GM18502 (cell line): ENCODE results near the gene BFAR.
A peak's percentile ranks its signal among the peaks of the same experiment; 100 is the strongest.
"Not testable (repeated sequence)": the region's sequence is repeated elsewhere in the genome, so short reads cannot be mapped to it uniquely, and the experiment has no call there.

Experiments
- ATAC-seq: cut with Tn5 transposase; IDR thresholded peaks from one replicate; pipeline ENCODE4 v1.9.1; 2021; ENCODE audit warnings: mild to moderate bottlenecking; ENCODE audit not compliant: unreplicated experiment, poor library complexity

Gene BFAR, protein sequence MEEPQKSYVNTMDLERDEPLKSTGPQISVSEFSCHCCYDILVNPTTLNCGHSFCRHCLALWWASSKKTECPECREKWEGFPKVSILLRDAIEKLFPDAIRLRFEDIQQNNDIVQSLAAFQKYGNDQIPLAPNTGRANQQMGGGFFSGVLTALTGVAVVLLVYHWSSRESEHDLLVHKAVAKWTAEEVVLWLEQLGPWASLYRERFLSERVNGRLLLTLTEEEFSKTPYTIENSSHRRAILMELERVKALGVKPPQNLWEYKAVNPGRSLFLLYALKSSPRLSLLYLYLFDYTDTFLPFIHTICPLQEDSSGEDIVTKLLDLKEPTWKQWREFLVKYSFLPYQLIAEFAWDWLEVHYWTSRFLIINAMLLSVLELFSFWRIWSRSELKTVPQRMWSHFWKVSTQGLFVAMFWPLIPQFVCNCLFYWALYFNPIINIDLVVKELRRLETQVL

DNA sequence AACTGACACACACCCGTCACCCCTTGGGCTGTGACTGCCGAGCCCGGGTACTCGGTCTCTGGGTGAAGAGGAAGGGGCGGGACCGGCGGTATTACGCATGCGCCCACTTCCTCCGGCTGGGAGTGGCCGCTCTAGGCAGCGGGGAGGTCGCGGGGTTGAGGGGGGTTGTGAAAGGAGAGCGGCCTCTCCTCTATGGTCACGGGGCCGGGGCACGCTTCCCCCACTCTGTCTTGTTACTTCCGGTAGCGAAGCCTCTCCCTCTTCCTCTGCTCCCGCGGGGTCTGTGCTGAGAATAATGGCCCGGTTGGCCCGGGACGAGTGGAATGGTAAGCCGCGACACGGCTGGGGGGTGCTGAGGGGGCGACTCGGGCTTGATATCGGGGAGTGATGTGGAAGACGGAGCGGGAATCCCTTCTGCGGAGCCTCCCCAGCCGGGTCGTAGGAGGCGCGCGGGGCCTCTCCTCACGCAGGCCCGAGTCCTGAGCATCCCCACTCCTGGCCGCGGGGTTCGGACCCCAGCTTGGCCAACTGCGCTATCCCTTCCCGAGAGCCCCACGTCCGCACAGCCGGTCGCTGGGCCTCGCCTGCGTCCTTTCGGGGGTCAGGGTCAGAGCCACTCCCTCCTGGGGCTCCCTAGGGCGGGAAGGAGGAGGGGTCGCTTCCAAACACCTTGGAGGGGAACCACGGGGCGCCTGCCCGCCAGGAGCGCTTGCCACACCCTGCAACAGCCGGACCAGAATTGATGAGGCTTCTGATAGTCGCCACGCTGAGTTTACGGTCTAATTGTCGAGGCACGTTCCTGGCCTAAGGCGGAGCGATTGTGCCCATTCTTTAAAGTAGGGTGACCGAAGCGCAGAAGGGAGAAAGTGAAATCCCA lies at the start of gene BFAR:
Gene BFAR (plus strand): TSS at position 259 of the 877 bp plus-strand sequence. CDS start 11,396 bp downstream, outside the sequence.
- peak; percentile 77 for ATAC-seq

DNA sequence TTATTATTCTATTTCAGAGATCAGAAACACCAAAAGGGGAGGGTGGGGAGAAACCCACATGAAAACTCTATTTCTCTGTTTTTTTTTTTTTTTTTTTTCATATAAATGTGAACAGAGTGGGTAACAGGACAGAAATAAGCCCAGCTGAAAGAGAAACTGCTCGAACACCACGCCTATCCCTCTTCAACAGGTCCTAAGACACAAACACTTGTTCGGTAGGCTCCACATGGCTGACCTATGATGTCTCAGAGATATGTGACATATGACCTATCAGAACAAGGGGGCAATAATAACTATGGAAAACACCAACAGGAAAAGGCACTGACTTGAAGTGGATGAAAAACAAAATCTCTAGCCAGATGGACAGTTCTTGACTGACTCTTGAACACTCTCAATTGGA lies 47.5 kb upstream of the BFAR start:
- no peak for ATAC-seq

DNA sequence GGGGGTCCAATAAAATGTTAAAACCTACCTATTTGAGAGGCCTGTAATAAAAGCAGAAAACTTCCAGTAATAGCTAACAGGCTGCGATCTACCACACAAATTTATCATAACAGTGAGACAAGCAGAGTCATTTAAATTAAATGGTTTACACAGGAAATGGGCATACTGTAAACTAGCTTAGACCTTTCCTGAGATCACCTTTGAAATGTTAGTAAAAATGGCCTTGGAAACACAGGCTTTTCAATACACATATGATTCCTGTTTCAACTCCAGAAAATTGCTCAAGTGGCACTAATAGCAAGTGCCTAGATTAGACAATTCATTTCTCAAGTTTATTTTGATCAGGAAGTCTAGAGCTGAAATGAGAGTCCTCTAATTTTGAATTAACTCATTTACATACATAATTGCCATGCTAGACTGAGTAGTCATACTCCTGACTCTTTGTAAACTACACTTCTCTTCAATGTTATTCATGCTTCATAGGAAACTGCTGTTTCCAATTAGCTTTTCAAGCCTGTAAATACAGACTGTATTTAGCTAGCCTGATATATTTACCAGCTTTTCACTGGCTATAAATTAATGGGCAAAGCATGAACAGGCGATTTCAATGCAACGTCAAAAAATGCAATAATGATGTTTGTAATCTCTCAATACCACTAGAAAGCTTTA lies 46.0 kb upstream of the BFAR start:
- no peak for ATAC-seq

DNA sequence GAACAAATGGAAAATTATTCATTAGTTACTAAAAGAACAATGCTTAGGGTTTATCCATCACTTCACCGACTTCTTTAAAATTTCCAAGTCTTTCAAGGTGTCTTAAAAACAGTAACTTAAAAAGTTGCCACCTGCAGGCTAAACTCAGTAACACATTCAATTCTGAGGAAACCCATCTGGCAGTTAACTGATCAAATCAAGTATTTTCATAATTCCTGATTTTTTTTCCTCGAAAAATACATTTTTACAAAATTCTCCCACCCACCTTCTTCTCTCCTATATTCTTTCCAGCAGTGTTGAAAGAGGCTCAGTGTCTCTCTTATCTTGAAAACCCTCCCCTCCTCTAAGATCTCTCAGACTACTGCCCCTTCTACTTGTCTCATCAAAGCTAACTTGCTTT lies 32.6 kb upstream of the BFAR start:
- ATAC-seq = no peak

DNA sequence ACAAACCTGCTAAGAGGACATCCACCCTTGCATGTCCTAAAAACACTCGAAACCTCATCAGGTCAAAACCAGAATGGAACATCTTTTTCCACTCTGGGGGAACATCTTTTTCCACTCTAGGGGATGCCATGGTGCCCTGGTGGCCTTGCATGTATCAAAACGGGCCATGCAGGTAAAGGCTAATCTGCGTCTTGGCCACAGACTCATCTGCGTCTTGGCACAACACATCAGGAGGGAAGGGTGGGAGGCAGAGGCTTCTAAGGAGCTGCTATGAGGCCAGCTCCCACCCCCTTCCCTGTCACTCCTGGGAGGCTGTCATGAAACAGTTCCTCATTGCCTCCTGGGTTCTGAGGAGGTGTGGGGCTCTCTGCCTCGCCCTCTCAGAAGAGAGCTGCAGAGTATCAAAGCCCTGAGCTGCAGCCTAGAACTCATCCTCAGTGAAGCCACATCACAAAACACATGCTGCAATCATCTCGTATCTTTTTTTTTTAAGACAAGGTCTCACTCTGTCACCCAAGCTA lies 30.2 kb upstream of the BFAR start:
- no peak for ATAC-seq

DNA sequence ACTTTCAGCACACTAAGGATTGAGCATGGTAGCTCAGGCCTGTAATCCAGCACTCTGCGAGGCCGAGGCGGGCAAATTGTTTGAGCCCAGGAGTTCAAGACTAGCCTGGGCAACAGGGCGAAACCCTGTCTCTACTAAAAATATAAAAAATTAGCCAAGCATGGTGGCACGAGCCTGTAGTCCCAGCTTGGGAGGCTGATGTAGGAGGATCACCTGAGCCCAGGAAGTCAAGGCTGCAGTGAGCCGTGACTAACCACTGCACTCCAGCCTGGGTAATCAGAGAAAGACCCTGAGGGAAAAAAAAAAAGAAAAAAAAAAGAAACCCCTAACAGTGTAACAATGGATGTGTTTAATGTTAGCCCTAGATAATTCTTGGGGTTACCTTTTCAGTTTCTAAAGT lies 26.6 kb upstream of the BFAR start:
- peak; percentile 48 for ATAC-seq

DNA sequence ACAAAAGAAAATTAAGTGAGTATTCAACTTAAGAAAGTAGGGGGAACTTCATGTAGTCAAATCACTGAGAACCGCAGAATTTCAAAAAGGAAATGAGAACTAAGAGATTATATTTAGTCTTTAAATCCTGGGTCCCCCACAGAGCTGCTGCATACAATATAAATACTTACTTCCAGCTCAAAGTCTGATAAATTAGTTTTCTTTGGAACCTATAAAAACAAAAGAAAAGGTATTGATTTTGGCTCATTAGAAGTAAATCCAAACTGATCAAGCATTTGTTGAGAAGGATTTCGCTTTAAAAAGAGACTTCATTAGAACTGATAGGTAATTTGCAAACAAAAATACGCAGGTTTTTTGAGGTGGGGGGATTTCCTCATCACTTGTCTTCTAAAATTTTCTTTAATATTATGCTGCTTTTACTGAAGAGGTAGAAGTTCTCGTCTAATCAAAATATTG lies 24.6 kb upstream of the BFAR start:
- no peak for ATAC-seq

DNA sequence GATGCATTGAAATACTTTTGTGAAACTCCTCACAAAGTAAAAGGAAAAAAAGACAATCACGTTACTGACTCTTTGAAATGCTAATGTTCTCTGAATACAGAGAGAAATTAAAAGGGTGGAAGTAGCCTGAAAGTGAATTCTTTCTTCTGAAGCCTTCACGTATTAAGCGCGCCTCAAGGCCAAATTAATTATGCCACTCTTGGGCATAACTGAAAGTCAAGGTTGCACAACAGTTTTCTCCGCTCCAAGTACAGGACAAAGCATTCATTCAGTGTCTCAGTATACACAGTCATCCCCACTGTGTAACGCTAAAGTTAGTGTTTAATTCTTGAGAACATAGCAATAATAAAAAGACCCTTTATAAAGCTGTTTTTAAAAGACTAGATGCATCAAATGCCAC lies 24.1 kb upstream of the BFAR start:
- ATAC-seq = no peak

DNA sequence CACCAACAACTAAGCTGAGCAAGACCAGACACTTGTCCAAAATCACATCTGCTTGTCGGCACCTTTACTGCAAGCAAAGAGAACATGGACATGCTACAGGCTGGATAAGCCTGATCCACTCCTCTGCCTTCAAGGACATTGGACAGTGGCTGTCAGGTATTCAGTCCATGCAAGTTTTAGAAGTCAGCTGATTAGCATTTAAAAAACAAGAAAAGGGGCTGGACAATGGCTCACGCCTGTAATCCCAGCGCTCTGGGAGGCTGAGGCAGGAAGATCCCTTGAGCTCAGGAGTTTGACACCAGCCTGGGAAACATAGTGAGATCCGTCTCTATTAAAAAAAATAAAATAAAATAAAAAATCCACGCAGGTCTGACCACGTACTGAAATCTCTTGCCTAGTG lies 23.0 kb upstream of the BFAR start:
- ATAC-seq = no peak

DNA sequence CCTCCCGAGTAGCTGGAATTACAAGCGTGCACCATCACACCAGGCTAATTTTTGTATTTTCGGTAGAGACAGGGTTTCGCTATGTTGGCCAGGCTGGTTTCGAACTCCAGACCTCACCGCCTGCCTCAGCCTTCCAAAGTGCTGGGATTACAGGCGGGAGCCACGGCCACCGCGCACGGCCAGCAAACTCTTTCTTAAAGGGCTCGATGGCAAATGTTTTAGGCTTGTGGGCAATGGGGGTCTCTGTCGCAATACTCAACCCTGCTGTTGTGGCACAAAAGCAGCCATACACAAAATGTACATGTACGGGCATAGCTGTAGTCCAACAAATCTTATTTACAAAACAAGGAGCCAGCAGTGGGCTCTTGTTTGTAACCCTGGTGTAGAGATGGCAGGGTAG lies 21.1 kb upstream of the BFAR start:
- ATAC-seq = no peak

DNA sequence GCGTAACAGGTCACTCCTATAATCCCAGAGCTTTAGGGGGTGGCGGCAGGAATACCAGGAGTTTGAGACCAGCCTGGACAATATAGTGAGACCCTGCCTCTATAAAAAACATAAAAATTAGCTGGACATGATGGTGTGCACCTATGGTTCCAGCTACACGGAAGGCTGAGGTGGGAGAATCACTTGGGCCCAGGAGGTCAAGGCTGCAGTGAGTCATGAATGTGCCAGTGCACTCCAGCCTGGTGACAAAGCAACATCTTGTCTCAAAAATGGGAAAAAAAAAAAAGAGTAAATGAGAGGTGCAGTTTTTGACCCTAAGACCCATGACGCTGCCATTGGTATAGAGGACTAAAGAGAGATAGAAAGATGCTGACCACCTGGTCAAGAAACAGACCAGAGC lies 18.8 kb upstream of the BFAR start:
- no peak for ATAC-seq

DNA sequence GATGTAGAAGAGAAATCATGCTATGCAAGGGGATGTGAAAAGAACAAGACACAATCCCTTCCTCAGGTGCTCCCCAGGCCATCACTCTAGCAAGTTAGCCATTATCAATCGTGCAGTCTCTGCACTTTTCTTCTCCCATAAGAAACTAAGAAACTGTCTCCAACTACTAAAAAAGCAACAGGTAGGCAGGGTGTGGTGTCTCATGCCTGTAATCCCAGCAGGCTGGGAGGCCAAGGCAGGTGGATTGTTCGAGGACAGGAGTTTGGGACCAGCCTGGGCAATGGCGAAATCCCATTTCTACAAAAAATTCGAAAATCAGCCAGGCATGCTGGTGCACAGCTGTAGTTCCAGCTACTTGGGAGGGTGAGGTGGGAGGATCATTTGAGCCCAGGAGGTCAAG lies 16.5 kb upstream of the BFAR start:
- no peak for ATAC-seq

DNA sequence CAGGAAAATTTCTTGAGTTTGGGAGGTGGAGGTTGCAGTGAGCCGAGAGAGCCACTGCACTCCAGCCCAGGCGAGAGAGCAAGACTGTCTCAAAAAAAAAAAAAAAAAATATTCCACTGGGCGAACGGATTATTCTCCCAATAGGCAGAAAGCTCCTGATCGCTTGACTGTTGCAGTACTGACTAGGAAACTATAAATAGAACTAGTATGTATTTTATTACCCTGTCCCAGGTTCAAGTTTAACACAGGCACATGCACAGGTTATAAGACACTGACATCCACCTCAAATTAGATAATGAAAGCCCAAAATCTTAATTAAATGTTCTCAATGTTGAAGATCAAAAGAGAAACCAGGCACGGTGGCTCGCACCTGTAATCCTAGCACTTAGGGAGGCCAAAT lies 14.2 kb upstream of the BFAR start:
- no peak for ATAC-seq

DNA sequence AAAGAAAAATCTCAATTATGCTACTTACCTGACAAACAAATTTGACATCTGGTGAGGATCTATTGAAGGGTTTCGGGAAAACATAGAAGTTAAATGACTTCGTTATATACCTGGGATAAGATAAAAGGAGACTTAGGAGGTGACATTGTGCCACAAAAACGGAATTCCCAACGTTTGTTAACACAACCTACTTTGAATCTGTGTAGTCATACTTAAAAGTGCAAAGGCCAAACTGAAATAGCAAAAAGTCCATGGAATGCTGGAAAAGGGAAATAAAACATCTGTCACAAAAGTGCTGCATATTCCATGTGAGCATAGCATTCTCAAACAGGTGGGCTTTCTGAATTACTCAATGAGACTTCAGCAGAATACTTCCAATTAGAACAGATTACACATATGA lies 5.7 kb upstream of the BFAR start:
- no peak for ATAC-seq

DNA sequence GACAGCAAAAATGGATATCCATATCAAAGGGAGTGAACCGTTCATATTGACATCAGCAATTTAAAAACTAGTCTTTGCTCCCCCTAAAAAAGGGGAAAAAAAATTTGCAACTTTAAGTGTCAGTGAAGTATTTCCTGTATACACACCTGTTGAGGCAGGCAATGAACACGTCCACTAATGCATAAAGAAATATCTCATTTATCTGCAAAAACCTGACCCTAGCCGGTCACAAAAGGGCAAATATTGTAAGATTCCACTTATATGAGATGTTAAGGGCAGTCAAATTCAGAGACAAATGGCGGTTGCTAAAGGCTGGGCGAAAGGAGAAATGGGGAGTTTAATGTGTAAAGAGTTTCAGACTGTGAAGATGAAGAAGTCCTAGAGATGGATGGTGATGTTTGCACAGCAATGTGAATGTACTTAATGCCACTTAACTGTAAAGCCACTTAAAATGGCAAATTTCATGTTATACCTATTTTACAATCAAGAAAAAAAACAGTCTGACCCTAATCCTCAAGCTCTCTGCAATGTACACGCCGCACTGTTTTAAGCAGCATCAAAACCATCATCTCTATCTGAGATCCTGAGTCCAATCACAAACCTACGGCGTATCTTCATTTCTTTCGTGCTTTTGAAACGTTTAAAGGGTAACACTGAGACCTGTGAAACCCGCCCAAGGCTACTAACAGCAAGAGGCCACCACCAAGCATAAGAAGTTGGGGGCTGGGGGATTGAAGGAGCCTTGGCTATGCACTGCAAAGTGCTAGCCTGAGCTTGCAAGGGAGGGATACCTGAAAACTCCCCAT lies 3.7 kb upstream of the BFAR start:
- ATAC-seq = no peak

DNA sequence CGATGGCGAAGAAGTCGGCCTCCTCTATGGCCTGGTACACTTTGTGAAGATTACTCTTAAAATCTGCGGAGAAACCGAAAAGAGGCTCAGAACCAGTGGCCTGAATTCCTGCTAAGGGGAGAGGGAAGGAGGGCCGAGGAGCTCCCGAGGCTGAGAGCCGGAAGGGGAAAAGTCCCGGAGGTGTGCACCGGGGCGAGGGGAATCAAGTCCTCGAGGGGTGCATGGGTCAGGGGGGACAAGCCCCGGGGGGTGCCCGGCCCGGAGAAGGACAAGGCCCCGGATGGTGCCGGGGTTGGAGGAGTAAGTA lies 3.2 kb upstream of the BFAR start:
- ATAC-seq = peak; percentile 13

DNA sequence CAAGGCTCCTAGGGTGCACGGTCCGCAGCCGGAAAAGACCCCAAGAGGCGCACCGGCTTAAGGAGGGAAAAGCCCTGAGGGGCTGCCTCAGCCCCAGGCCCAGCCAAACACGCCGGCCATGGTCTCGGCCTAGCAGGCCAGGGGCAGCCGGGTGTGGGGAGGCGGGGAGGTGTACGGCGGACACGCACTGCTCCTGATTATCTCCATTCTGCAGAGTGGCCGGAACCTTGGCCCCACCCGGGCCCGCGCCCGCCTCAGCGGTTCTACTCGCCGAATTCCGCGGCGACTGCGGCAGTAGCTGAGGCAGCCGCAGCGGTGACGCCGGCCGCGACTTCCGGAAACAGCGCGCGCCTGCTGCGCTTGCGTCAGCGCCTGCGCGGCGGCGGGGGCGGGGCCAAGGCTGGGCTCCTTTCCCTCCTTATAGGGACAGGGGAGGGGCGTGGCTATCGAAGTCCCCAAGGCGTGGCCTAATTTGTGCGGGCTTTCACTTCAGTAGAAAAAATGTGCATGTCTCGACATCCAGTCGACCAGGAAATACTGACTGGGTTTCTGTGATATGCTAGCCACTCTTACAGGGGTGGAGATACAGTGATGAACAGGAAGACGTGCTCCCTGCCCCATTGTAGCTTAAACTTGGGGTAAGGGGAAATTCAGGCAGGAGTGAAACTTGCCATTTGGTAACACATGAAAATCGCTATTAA lies 2.7 kb upstream of the BFAR start, which contains the start of gene PARN:
Gene PARN (minus strand): TSS at position 342 of the 701 bp plus-strand sequence. CDS start 135 bp downstream, at position 207.
- ATAC-seq = peak; percentile 46

DNA sequence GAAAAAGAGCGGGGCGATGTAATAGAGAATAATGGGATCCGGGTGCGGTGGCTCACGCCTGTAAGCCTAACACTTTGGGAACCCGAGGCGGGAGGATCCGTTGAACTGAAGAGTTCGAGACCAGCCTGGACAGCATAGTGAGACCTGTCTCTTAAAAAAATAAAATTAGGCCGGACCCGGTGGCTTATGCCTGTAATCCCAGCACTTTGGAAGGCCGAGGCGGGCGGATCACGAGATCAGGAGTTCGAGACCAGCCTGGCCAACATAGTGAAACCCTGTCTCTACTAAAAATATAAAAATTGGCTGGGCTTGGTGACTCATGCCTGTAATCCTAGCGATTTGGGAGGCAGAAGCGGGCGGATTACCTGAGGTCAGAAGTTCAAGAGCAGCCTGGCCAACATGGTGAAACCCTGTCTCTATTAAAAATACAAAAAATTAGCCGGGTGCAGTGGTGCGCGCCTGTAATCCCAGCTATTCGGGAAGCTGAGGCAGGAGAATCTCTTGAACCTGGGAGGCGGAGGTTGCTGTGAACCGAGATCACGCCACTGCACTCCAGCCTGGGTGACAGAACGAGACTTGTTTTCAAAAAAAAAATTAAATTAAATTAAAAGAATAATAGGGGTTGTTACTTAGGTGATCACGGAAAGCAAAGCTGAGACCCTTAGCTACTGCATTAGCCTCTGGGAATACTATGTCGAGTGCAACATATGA lies 2.0 kb upstream of the BFAR start:
- not testable (repeated sequence) for ATAC-seq

DNA sequence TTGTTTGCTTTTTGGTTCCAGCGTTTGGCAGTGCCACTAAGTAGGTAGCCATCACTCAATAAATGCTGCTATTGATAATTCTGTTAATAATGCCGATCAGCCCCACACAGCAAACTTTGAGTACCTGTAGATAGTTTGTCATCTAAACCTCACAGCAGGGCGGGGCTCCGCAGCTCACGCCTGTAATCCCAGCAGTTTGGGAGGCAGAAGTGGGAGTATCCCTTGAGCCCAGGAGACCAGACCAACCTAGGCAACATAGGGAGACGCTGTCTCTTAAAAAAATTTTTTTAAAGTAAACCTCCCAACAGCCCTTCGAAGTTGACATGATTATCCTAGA lies 1.6 kb downstream of the BFAR start:
- ATAC-seq = no peak
